Measurements from ENCODE around the gene DSC2.

GRCh38 chr18:31079973-31080372 is 22.2 kb downstream of the DSC2 start:
- TF ChIP-seq CTCF (IDR thresholded peaks at IDR 0.05; ENCODE audit: insufficient read depth, low read depth, low read length) (no peak), EZH2 (IDR thresholded peaks at IDR 0.05; ENCODE audit: insufficient read depth, low read length) (no peak)
